Stomach smooth muscle (tissue), 2 donors: ENCODE results near the gene CYP4F2.
"Not testable (repeated sequence)": the region's sequence is repeated elsewhere in the genome, so short reads cannot be mapped to it uniquely, and the experiment has no call there.

Experiments
- H3K27ac ChIP-seq: one replicate; pipeline ENCODE4 v1.7.0; 2013; ENCODE audit warnings: mild to moderate bottlenecking, low read length, inconsistent platforms
- H3K27me3 ChIP-seq, 2 donors: one replicate each; pipeline ENCODE4 v1.7.0; 2013; ENCODE audit warnings: low read length in 2 of 2; ENCODE audit not compliant: insufficient read depth in 2 of 2, control insufficient read depth in 1 of 2
- H3K36me3 ChIP-seq, 2 donors: one replicate each; pipeline ENCODE4 v1.7.0; 2013; ENCODE audit warnings: low read length in 2 of 2; ENCODE audit not compliant: control insufficient read depth in 2 of 2, insufficient read depth in 2 of 2
- H3K4me1 ChIP-seq: one replicate; pipeline ENCODE4 v1.7.0; 2013; ENCODE audit warnings: low read length; ENCODE audit not compliant: control insufficient read depth, insufficient read depth
- H3K4me3 ChIP-seq, 2 donors: one replicate each; pipeline ENCODE4 v1.7.0; 2013; ENCODE audit warnings: low read length in 2 of 2
- H3K9ac ChIP-seq, 2 donors: one replicate each; pipeline ENCODE4 v1.7.0; 2013; ENCODE audit warnings: low read length in 2 of 2, mild to moderate bottlenecking in 1 of 2
- H3K9me3 ChIP-seq, 2 donors: one replicate each; pipeline ENCODE4 v1.7.0; 2013; ENCODE audit warnings: low read length in 2 of 2; ENCODE audit not compliant: control insufficient read depth in 2 of 2
- donor health status: healthy.
- donor health status: Pancreatic carcinoma.

Gene CYP4F2

DNA sequence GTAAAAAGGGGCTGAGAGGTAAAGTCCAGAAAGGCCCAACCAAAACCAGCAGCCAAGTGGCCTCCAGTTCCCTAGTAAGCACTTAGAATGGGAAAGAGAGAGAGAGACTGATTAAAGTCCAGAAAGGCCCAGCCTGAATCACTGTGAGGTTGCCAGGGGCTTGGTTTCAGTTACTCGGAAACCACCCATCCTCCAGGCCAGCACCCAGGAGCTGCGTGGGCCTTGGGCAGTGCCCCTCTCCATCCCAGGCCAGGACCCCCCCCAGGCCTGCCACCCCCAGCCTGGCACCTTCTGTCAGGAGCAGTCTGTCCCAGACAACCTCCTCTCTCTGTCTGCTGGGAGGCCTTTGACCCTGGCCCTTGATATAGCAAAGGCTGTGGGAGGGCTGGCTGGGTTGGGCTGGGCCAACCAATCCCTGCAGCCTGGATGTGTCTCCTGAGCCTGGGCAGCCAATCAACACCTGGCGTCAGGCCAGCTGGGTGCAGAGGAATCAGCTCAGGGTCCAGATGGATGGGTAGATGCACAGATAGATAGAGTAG, at the start of gene CYP4F2:
TSS of gene CYP4F2 (minus strand) at position 337 of the 539 bp plus-strand sequence. CDS start 463 bp downstream, outside the sequence.
- Histone ChIP-seq H3K4me1 (no peaks in the 10 kb centered on the region), H3K36me3 (no peaks in the 10 kb centered on the region), H3K27ac (no peak within 1 kb of the TSS), H3K9me3 (peaks cover 0 to 3% of the 10 kb centered on the region in 2 donors), H3K27me3 (peaks cover 3 to 6% of the 10 kb centered on the region in 2 donors), H3K9ac (no peak within 1 kb of the TSS), H3K4me3 (no peak within 1 kb of the TSS)

DNA sequence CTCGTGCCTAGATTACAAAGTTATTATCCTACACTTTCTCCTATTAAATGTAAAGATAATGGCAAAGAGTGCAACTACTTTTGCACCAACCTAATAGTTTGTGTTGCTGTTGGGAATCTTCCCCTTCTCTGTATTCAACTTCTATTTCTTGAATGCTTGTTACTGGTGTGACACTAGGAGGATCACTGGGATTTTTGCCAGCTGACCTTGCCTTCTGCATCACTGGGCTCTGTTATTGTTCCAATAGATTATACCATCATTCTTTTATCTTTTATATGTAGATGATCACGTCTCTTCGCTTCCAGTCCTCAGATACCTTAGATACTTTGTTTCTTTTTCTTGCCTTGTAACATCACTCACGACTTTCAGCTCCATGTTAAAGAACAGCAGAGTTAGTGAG, 47.4 kb upstream of the CYP4F2 start:
- H3K36me3 ChIP-seq = no peaks in the 10 kb centered on the region
- peaks cover 4 to 9% of the 10 kb centered on the region in 2 donors for H3K9me3 ChIP-seq
- no peak overlapping the region for H3K27ac ChIP-seq
- H3K4me3 ChIP-seq = no peak overlapping the region
- H3K27me3 ChIP-seq = peaks cover 0 to 3% of the 10 kb centered on the region in 2 donors
- H3K4me1 ChIP-seq = no peaks in the 10 kb centered on the region
- H3K9ac ChIP-seq = no peak overlapping the region

DNA sequence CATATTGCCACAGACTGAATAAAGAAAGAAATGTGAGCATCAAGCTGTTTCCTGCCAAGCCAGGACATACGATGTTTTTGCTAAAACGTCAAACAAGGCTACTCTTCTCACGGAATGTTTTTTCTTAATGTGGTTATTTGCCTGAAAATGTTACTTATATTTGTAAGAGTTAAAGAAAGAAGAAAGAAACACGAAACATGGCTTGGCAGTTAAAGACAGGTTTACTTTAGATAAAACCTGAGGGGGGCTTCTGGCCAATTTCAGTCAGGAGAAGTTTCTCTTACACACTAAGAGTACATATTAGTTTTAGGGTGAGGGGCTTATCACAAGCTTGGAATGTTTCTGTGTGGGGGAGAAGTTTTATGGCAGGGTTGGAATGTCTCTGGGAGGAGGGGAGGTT, 46.5 kb upstream of the CYP4F2 start:
- no peak overlapping the region for H3K27ac ChIP-seq
- no peaks in the 10 kb centered on the region for H3K36me3 ChIP-seq
- H3K4me3 ChIP-seq = no peak overlapping the region
- H3K4me1 ChIP-seq = no peaks in the 10 kb centered on the region
- H3K9me3 ChIP-seq = peaks cover 4 to 7% of the 10 kb centered on the region in 2 donors
- peaks cover 5% of the 10 kb centered on the region in 2 donors for H3K27me3 ChIP-seq
- H3K9ac ChIP-seq = no peak overlapping the region

DNA sequence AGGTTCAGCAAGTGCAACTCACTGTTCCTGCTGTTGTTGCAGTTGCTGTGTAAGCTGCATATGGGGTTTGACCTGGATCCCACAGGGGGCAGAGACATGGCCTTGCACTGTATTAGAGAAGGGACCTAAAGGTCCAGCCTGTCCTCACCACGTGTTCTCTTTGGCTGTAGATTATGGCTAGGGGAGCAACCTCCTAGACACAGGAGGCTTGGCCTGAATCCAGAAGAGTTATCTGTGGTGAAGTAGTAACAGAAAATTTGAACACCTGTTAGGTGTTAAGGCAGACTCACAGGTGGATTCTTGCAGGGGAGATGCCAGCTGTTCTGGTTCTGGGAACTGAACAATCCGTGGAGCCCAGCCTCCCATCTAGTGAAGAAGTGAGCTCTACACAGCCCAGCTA, 39.9 kb upstream of the CYP4F2 start:
- H3K4me1 ChIP-seq = peaks cover 9% of the 10 kb centered on the region
- no peak overlapping the region for H3K27ac ChIP-seq
- H3K4me3 ChIP-seq = no peak overlapping the region
- no peaks in the 10 kb centered on the region for H3K9me3 ChIP-seq
- no peaks in the 10 kb centered on the region for H3K36me3 ChIP-seq
- no peak overlapping the region for H3K9ac ChIP-seq
- peaks cover 5 to 24% of the 10 kb centered on the region in 2 donors for H3K27me3 ChIP-seq

DNA sequence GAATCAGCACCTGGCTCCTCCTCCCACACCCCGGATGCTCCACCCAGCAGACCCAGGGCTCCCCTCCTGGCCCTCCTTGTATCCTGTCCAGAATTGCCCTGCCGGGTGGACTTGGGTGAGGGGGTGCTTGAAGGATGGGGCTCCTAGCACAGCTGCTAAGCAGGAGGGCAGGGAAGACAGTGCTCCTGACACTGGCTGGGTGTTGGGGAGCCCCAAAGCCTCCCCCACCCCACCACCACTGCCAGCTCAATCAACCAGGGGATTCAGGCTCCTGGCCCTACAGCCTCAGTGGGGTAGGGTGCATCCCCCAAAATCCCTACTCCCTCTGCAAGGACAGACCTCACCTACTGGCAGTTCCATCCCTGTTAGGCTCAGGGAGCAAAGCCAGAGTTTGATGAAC, 39.1 kb upstream of the CYP4F2 start:
- no peak overlapping the region for H3K9ac ChIP-seq

GRCh38 chr19:15936173-15936572, 38.3 kb upstream of the CYP4F2 start:
- no peaks in the 10 kb centered on the region for H3K9me3 ChIP-seq
- no peaks in the 10 kb centered on the region for H3K36me3 ChIP-seq
- H3K27me3 ChIP-seq = peaks cover 5 to 26% of the 10 kb centered on the region in 2 donors
- H3K27ac ChIP-seq = no peak overlapping the region
- H3K4me3 ChIP-seq = no peak overlapping the region
- H3K9ac ChIP-seq = no peak overlapping the region
- peaks cover 9% of the 10 kb centered on the region for H3K4me1 ChIP-seq

More for the DNA sequence above, 39.1 kb upstream of the CYP4F2 start:
- Histone ChIP-seq H3K27ac (no peak overlapping the region), H3K4me3 (no peak overlapping the region), H3K36me3 (no peaks in the 10 kb centered on the region), H3K27me3 (peaks cover 5 to 24% of the 10 kb centered on the region in 2 donors), H3K9me3 (no peaks in the 10 kb centered on the region), H3K4me1 (peaks cover 9% of the 10 kb centered on the region)

GRCh38 chr19:15935167-15935702, 37.4 kb upstream of the CYP4F2 start:
- H3K9me3 ChIP-seq = no peaks in the 10 kb centered on the region
- no peak overlapping the region for H3K27ac ChIP-seq
- no peak overlapping the region for H3K9ac ChIP-seq
- no peaks in the 10 kb centered on the region for H3K36me3 ChIP-seq
- H3K4me3 ChIP-seq = no peak overlapping the region
- peaks cover 2 to 34% of the 10 kb centered on the region in 2 donors for H3K27me3 ChIP-seq
- H3K4me1 ChIP-seq = peaks cover 9% of the 10 kb centered on the region

GRCh38 chr19:15934332-15935078, 36.6 kb upstream of the CYP4F2 start, which contains the start of gene CYP4F11:
TSS of gene CYP4F11 (minus strand) at chr19:15934529. CDS start at chr19:15934408, 121 bp downstream.
- H3K9ac ChIP-seq = no peak within 1 kb of the TSS
- no peak within 1 kb of the TSS for H3K4me3 ChIP-seq
- no peaks in the 10 kb centered on the region for H3K9me3 ChIP-seq
- no peaks in the 10 kb centered on the region for H3K36me3 ChIP-seq
- peaks cover 9% of the 10 kb centered on the region for H3K4me1 ChIP-seq
- H3K27me3 ChIP-seq = peaks cover 0 to 35% of the 10 kb centered on the region in 2 donors
- H3K27ac ChIP-seq = no peak within 1 kb of the TSS

DNA sequence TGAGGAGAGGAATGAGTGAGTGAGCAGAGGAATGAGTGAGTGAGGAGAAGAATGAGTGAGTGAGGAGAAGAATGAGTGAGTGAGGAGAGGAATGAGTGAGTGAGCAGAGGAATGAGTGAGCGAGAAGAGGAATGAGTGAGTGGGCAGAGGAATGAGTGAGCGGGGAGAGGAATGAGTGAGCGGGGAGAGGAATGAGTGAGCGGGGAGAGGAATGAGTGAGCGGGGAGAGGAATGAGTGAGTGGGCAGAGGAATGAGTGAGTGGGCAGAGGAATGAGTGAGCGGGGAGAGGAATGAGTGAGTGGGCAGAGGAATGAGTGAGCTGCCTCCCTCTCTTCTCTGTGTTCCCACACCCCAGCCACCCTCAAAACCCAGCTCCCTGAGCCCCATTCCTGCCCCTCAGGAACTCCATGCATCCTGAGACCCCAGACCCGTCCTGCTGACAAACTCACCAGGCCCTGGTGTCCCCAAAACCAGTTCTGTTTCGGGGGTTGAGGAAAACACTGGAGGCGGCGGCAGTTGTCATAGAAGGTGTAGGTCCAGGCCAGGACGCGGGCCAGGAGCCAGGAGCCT, 36.0 kb upstream of the CYP4F2 start:
- not testable (repeated sequence) for H3K27ac ChIP-seq, H3K9ac ChIP-seq, H3K4me1 ChIP-seq, H3K9me3 ChIP-seq, H3K36me3 ChIP-seq, H3K4me3 ChIP-seq
- peaks cover 2 to 38% of the 10 kb centered on the region in 2 donors for H3K27me3 ChIP-seq

DNA sequence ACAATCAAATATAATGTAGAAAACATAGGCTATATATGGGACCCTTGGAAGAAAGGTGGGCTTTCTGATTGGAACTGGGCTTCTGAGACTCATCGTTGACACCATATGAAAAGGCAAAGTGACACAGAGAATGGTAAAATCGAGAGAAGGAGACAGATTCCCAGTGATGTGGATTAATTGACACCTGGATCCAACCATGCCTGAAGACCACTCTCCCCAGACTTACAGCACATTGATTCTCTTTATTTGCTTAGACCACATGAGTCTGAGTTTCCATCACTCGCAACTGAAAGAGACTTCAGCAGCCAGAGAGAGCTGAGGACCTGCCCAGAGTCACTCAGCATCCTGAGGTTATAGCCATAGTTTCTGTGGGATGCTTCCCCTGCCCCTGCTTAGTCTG, 30.4 kb upstream of the CYP4F2 start:
- no peak overlapping the region for H3K27ac ChIP-seq
- no peaks in the 10 kb centered on the region for H3K36me3 ChIP-seq
- H3K9ac ChIP-seq = no peak overlapping the region
- H3K27me3 ChIP-seq = peaks cover 2 to 47% of the 10 kb centered on the region in 2 donors
- H3K4me3 ChIP-seq = no peak overlapping the region
- H3K4me1 ChIP-seq = no peaks in the 10 kb centered on the region
- H3K9me3 ChIP-seq = no peaks in the 10 kb centered on the region
